ENCODE results near the gene TUBGCP2.
"Not testable (repeated sequence)": the region's sequence is repeated elsewhere in the genome, so short reads cannot be mapped to it uniquely, and the experiment has no call there.

Gene TUBGCP2

DNA sequence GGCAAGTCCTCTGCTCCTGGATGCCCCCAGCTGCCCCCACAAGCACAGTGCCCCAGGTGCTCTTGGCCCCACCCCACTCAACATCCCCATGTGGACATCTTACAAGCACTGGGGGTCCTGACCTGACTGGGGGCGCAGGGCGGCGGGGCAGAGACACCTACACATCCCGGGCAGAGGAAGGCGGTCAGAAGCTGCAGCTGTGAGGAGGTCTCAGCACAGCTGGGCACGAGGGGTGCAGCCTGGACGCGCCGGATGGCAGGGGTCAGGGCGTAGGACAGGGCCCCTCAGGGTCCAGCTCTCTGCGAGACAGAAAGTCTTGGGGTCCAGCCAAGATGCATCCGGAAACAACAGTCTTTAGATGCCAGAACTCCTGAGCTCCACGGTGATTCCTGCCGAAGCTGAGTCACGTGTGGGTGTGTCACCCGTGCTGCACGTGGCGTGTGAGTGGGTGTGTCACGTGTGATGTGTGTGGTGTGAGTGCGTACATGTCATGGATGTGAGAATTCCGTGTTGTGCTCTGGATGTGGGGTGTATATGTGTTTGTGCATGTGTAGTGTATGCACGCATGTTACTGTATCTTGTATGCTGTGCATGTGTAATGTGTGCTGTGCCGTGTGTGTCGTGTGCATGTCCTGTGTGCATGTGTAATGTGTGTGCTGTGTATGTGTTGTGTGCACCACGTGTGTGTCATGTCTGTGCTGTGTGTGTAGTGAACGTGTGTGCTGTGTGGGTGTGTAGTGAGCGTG, 65.9 kb downstream of the TUBGCP2 start:
- DNase-seq, result no peak

DNA sequence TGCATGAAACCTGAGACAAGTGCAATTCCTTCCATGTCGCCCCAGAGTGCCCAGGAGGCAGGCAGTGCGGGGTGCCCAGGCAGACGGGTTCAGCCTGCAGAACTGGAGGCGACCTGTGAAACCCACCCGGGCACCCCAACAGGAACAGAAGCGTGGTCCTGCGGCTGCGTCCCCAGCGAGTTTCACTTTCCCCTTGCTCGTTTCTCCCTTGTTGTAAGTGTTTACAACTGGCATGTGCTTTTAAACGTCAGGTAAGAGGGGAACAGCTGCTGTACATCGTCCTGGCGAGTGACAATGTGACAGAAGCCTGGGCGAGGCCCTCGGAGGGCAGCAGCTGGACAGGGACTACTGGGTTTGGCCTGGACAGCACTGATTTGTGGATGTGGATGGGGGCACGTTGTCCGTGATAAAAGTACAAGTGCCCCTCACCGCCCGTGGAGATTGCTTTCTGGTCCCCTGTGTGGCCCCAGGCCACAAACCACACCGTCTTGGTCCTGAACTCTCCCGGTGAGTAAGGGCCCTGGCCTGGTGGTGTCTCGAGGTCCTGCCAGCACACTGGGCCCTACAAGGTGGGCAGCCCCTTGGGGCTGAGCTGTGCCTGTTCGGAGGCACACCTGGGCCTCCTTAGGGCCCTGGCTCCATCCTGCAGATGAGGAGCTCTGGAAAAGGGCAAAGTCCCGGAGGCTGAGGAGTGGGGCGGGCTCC, 67.0 kb downstream of the TUBGCP2 start:
- DNase-seq, result no peak

GRCh38 chr10:133239990-133240389, 68.7 kb downstream of the TUBGCP2 start:
- DNase-seq, result no peak

DNA sequence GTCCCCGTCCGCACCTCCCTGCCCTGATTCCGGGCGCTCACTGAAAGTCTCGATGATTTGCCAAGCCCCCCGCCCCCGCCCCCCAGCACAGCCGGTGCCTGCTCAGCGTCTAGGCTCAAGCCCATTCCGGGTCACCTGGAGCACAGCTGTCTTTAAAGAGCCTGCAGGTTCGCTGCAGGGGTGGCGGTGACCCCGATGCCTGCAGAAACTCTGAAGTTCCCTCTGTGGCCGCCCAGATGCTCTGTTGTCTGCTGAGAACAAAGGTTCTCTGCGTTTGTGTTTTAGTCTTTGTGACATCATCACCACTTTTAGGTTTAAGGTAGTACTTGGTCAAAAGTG, 70.2 kb downstream of the TUBGCP2 start:
- DNase-seq, result no peak

DNA sequence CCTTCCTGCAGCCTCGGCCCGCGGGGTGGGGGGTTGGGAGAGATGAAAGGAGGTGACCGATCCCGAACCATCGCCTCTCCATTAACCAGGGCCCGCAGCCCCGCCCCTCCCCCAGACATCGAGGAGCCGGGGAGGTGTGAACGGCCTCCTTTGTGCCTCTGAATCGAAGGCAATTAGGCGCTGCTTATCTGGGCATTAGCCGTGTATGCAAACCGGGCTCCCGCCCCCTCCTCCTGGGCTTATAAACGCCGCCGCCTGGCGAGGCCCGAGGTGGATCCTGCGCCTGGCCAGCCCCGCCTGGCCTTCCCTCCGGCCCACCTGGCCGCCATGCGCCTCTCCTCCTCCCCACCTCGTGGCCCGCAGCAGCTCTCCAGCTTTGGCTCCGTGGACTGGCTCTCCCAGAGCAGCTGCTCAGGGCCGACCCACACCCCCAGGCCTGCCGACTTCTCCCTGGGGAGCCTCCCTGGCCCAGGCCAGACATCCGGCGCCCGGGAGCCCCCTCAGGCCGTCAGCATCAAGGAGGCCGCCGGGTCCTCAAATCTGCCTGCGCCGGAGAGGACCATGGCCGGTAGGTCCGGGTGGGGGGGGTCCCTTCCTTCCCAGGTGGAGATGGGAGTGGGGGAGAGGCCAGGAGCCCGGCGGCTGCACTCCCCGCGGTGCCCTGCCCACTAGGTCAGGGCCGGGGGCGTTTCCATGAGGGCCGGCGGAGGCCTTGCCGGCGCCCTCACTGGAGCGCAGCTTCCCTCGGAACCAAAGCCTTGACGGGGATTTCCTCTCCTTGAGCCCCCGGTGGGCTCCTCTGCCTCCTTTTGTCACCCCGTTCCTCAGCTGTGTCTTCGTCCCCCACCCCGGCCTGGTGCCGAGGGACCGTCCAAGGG, 70.8 kb downstream of the TUBGCP2 start, which contains the start of gene VENTX:
Gene VENTX, plus strand, starts transcription at position 268 of the 878 bp plus-strand sequence. Its CDS starts 60 bp downstream, at position 328.
- no peak for DNase-seq

DNA sequence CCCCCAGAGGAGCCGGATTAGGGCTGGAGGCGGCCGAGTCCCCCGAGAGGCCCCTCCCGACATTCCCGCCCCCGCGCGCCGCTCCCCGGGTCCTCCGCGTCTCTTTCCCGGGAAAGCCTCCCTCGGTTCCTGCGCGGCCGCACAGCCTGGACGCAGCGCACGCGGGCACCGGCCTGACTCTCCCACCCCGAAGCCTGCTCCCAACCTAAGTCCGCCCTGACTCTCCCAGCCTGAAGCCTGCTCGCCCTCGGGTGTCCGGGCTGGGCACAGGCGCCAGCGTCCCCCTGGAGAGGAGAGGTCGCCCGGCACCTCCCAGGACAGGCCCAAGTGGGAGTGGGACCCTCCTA, 71.5 kb downstream of the TUBGCP2 start:
- DNase-seq, result no peak

- DNase-seq, result no peak
Measured at GRCh38 chr10:133236401-133237240, 72.1 kb downstream of the TUBGCP2 start.

DNA sequence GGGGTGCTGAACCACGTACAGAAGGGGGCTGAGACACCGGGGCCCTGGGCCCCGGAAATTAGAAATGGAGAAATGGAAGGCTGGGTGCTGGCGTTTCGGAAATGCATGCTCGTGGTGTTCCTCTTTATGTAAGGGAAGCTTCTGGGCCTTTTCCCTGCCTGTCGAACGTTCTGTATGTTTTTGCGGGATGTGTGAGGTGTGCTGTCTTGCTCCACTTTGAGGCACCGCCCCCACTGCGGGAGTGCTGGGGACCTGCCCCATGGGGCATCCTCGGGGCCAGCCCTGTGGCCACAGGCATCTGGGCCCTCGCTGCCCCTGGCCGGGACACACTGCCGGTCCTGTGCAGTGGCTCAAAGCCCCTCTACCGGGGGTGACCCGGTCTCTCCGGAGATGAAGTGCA, 72.7 kb downstream of the TUBGCP2 start:
- no peak for DNase-seq

- no peak for DNase-seq
Measured at GRCh38 chr10:133235265-133235855, 73.3 kb downstream of the TUBGCP2 start.

GRCh38 chr10:133234796-133235195, 73.9 kb downstream of the TUBGCP2 start:
- not testable (repeated sequence) for DNase-seq

DNA sequence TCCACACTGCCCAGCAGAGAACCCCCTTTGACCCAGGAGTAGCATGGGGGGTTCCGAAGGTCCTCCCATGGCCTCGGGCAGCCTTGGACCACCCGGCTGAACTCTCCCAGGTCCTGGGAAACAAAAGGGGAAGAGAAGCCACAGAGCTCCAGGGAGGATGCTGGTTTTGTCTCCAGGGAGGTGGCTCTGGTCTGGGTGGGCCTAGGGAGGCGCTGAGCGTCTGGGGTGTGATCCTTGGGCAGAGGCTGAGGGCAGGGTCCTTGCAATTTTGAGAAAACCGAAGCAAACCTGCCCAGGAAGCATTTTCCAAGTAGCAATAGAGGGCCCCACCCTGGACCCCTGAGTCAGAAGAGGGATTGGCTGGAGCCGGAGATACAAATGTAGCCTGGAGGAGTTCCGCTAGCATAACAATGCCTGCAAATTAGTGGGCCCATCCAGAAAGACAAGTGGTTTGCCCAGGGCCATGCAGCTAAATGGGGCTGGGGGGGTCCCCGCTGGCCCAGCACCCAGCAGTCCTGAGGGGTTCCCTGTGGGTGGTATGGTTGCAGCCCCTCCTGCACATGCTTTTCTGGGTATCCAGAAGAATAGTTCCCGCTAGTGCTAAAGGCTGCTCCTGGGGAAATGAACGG, 76.6 kb downstream of the TUBGCP2 start:
- no peak for DNase-seq

DNA sequence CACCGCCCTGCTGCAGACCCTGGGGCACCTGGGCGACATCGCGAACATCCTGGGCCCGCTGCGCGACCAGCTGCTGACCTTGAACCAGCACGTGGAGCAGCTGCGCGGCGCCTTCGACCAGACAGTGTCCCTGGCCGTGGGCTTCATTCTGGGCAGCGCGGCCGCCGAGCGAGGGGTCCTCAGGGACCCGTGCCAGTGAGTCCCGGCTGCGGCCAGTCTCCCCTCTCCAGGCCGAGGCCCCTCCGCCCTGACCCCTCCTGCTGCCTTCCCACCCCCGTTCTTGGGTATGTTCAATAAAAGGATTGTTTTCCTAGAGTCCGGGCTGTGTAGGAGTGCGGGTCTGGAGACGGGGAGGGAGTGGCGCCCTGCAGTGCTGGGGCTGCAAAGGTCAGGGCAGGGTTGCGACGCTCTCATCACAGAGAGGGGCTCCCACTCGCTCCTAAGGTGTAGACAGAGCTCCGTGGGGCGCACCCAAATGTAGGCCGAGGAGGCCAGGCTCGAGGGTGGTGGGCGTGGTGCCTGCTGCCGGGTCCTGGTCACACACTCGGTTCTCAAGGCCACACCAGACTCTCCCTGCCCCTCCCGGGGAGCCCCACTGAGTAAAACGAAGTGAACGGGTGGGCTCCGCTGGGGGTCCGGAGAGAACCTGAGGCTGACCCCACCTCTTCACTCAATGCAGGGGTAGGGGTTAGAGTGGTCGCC, 77.3 kb downstream of the TUBGCP2 start:
- DNase-seq, result no peak

- no peak for DNase-seq
Measured at GRCh38 chr10:133230387-133231195, 78.1 kb downstream of the TUBGCP2 start.

DNA sequence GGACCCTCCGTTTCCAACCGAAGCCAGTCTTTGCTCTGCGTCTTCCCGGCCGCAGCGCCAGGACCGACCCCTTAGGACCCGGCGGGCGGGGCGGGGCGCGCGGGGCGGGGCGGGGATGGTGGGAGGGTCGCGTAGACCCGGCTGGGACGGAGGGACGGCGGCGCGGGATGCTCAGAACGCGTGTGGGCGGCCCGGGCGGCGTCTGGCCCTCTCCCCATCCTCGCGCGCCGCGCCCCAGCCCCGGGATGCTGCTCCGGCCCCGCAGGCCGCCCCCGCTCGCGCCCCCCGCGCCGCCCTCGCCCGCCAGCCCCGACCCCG, 78.7 kb downstream of the TUBGCP2 start, which contains the start of gene UTF1:
Gene UTF1, plus strand, starts transcription at position 174 of the 318 bp plus-strand sequence. Its CDS starts 72 bp downstream, at position 246.
- DNase-seq, result no peak

GRCh38 chr10:133229265-133230043, 79.2 kb downstream of the TUBGCP2 start:
- no peak for DNase-seq
